ENCODE data around the gene CHST10.

Gene CHST10

DNA sequence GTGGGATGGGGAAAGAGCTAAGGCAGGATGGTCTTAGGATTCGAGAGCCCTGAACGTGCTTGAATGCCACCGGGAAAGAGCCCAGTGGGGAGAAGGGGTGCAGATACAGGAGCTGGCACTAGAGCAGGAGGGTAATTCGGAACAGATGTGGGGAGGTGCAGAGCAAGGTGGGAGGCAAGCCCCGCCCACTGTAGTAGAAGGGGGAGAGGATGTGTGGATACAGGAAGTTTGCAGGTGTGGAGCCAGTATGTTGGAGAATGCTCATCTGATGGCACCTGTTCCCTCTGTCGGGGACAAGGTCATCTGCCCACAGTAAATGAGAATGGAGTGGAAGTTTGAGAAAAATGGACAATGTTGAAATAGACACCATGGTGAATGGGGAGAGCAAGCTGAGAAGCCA is 28.8 kb downstream of the CHST10 start:
- TF ChIP-seq, protein P1, sequence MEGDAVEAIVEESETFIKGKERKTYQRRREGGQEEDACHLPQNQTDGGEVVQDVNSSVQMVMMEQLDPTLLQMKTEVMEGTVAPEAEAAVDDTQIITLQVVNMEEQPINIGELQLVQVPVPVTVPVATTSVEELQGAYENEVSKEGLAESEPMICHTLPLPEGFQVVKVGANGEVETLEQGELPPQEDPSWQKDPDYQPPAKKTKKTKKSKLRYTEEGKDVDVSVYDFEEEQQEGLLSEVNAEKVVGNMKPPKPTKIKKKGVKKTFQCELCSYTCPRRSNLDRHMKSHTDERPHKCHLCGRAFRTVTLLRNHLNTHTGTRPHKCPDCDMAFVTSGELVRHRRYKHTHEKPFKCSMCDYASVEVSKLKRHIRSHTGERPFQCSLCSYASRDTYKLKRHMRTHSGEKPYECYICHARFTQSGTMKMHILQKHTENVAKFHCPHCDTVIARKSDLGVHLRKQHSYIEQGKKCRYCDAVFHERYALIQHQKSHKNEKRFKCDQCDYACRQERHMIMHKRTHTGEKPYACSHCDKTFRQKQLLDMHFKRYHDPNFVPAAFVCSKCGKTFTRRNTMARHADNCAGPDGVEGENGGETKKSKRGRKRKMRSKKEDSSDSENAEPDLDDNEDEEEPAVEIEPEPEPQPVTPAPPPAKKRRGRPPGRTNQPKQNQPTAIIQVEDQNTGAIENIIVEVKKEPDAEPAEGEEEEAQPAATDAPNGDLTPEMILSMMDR (IDR thresholded peaks at IDR 0.05; ENCODE audit: insufficient read depth, low read length, missing control alignments), result no peak
- CTCF ChIA-PET, result interaction anchor here (5.7 to 11.8 kb wide), 2 partner anchors 8 to 127 kb away, joined by 54 to 120 read pairs; no protein-coding TSS in a partner anchor
- POLR2A ChIA-PET, result no interaction called here
- H3K4me3 ChIP-seq (ENCODE audit: low read depth, low read length), result no peak overlapping the region
- no peak for DNase-seq (ENCODE audit: low read depth, low spot score)

DNA sequence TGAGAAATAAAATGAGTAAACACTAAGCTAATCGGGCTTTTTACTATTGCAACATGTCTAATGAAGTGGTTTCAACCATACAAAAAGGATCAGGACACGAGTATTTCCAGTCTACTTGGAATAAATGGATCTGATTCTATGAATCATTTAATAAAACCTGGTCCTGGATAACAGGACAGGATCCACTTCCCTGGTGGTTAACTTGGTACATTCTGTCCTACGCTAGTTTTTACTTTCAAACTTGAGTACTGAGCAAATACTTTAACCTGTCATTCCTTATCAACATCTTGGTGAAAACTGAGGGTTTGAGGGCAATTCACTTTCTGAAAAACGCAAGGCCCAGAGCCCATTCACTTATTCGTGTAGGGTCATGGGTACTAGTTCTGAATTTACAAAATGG is 33.5 kb downstream of the CHST10 start:
- no peak overlapping the region for H3K4me3 ChIP-seq (ENCODE audit: low read depth, low read length)
- DNase-seq (ENCODE audit: low read depth, low spot score), result no peak
- ChIA-PET POLR2A (no interaction called here), CTCF (interaction anchor here (1.2 to 11.8 kb wide), 4 partner anchors 11 to 122 kb away, joined by 3 to 120 read pairs (median 4); no protein-coding TSS in a partner anchor)
- TF ChIP-seq, protein P1 (IDR thresholded peaks at IDR 0.05; ENCODE audit: insufficient read depth, low read length, missing control alignments), result no peak

DNA sequence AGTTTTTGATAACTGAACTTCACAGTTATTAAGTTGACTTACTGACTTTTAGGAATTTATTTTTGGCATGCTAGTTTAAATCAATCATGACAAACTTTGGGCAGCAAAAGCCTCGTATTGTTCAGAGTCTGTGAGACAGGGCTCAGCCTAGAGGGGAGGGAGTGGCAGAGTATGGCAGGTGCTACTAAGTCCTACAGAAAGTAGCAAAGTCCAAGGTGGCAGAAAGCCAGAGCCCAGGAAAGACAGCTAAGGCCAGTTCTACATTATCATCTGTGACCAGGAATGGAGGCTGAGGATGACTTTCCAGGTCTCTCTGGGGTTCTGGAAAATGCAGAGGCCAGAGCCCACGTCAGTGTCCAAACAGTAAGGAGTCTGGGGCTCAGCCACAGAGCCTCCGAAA is 34.2 kb downstream of the CHST10 start:
- ChIA-PET POLR2A (no interaction called here), CTCF (interaction anchor here (1.2 to 11.8 kb wide), 4 partner anchors 12 to 121 kb away, joined by 3 to 120 read pairs (median 4); no protein-coding TSS in a partner anchor)
- DNase-seq (ENCODE audit: low read depth, low spot score), result no peak

DNA sequence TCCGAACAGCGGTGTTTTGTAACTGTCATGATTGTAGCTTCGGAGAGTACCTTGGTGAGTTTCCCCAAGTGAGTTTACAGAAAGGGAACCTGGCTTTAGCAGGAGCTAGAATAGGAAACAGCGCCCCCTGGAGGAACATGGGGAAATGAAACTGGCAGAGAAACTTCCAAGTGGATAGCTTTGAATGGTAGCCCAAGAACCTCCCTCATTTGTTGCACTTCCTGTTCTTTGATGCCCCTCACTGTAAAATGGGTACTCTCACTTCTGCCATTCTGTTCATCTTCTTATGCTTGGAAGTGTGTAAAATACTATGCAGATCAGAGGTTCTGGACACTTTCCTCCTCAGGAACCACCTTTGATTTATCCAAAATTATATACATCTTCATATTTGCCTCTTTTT is 36.2 kb downstream of the CHST10 start:
- no peak overlapping the region for H3K4me3 ChIP-seq (ENCODE audit: low read depth, low read length)
- POLR2A ChIA-PET, result interaction anchor here (0.6 to 0.9 kb wide), 3 partner anchors 15 to 119 kb away, joined by 3 read pairs; no protein-coding TSS in a partner anchor
- DNase-seq (ENCODE audit: low read depth, low spot score), result peak; percentile 14
- CTCF ChIA-PET, result interaction anchor here (0.5 to 10.8 kb wide), 35 partner anchors 10 to 822 kb away, joined by 3 to 504 read pairs (median 5); partner anchors contain the start of genes CHST10 and PDCL3
- TF ChIP-seq, protein P1 (IDR thresholded peaks at IDR 0.05; ENCODE audit: insufficient read depth, low read length, missing control alignments), result peak; percentile 85

More for the DNA sequence above, 34.2 kb downstream of the CHST10 start:
- H3K4me3 ChIP-seq (ENCODE audit: low read depth, low read length), result no peak overlapping the region
- TF ChIP-seq, protein P1 (IDR thresholded peaks at IDR 0.05; ENCODE audit: insufficient read depth, low read length, missing control alignments), result no peak

DNA sequence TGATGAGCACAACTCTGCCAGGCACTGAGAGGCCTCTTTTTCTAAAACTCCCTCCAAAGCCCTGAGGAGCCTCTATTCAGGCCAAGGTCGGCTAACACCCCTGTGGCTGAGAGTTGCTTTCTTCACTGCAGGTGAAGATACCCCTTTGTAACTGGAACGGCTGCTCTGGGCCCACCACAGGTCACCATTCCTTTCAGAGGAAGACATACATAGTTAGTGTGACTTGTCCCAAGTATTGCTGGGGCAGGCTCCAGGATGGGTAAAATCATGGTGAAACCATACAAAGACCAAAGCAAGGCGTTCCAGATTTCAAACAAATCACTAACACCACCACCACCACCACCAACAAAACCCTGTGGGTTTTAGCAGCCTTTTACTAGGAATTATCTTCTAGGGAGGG is 36.8 kb downstream of the CHST10 start:
- ChIA-PET POLR2A (interaction anchor here (0.9 kb wide), 1 partner anchor 118 kb away, joined by 3 read pairs; no protein-coding TSS in a partner anchor), CTCF (interaction anchor here (0.5 to 10.8 kb wide), 33 partner anchors 9 to 821 kb away, joined by 3 to 504 read pairs (median 5); partner anchors contain the start of genes CHST10 and PDCL3)
- DNase-seq (ENCODE audit: low read depth, low spot score), result no peak
- TF ChIP-seq, protein P1 (IDR thresholded peaks at IDR 0.05; ENCODE audit: insufficient read depth, low read length, missing control alignments), result no peak
- H3K4me3 ChIP-seq (ENCODE audit: low read depth, low read length), result no peak overlapping the region

DNA sequence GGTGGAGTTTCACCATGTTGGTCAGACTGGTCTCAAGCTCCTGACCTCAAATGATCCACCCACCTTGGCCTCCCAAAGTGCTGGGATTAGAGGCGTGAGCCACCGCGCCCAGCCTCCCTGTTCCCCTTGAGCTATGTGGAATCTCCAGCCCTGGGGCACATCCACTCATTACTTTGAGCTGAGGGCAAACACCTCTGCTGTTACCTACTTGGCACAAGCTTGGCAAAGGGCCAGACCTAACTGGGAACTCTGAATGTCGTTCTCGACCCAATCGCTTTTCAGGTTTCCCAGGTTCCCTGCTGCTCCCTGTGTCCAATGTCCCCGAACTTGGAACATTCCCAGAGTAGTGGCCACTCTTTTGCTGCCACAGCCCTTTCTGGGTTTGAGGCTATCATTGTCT is 40.6 kb downstream of the CHST10 start:
- TF ChIP-seq, protein P1 (IDR thresholded peaks at IDR 0.05; ENCODE audit: insufficient read depth, low read length, missing control alignments), result no peak
- no peak overlapping the region for H3K4me3 ChIP-seq (ENCODE audit: low read depth, low read length)
- ChIA-PET POLR2A (no interaction called here), CTCF (interaction anchor here (10.8 kb wide), 1 partner anchor 114 kb away, joined by 504 read pairs; no protein-coding TSS in a partner anchor)
- DNase-seq (ENCODE audit: low read depth, low spot score), result no peak
